NCI-H128 (cell line): ENCODE data around the gene LAMB3.

Experiments
- DNase-seq: peaks from one replicate; lab custom pipeline; 2025; ENCODE audit not compliant: unreplicated experiment; lab: John Stamatoyannopoulos, UW

Gene LAMB3

DNA sequence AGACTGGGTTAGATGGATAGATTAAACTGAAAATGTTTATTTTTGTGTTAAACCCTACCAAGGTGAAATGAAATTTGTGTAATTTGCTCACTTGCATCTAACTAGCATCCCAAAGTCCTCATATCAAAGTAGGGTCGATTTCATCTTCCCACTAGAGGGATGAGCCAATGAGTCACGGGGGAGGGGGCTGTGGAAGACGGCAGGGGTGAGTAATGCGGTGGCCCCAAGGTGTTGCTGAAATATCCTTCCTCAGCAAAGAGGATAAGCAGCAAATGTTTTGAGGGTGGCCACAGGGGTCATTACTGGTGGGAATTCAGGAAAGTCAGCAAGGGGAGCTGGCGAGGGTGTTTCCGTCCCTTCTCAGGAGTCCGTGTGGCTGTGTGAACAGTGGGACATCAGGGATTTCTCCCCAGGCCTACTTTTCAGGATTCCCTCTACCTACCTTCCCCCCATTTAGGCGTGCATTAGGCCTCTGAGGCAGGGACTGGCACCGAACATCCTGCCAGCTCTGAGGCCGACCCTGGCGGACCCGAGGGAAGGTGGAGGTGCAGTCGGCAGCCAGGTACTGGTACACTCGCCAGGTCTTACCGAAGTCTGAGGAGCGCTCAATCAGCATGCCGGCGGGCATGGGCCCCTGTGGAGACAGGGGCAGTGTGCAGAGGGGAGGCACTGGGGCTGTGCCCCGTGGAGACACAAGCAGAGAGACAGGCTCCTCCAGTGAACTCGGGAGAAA is 18.1 kb downstream of the LAMB3 start:
- no peak for DNase-seq

DNA sequence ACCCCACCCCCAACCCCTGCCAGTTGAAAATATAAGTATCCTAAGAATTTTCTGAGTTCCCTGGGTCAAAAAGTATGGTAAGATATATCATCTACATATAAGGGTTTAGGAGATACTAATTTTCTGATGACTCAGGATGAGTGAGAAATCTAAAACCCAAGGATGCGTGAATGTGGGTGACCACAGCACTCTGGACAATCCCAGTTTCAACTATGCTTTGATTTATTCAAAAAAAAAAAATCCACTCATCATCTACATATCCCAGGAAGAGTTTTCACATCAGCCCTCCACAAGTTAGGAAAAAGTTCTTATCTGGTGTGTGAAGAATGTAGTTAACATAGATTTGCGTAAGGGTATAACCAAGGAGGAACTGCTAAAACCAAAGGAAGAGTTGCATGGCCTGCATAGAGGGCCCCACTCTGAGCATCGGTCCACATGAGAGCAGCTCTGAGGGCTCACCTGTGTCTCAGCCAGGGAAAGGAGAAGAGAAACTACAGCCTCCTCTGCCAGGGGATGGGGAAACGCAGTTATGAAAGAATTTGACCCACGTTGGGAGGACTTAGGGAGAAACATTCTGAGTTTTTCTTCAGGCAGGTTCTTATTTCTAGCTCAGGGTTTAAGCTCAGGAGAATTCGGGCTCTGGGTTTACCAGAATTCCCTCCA is 18.8 kb downstream of the LAMB3 start:
- DNase-seq: no peak

DNA sequence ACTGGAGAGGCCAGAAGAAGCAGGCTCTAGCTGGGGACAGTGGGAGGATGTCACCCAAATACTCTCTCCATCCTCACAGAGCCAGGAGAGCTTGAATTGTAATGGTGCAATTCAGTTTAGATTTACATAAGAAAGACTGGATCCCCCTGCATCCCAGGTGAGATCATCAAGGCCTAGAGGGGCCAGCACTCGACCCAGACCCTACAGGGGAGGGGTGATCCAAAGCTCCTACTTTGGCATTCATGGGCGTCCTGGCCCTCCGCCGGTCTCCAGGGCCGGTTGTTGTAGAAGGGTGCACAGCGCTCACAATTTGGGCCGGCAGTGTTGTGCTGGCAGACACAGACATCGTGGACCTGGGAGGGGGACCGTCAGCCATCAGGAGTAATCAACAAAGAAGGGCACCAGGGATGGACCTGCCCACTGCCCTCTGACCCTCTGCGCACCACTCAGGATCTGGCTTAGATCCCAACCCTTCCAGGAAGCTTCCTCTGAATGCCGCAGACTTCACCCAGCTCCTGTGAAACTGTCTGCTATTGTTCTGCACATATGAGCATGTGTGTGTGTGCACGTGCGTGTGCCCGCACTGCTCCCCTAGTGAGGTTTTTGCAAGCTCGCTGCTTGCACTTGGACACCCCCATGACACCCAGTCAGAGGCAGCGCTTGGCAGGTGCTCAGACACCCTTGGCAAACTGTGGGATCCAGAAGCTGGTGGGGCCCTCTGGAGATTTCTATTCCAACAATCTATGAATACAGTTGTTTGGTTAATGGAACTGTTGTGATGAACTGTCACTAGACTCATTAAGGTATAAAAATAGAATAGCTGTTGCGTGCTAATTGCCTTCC is 21.6 kb downstream of the LAMB3 start:
- no peak for DNase-seq

DNA sequence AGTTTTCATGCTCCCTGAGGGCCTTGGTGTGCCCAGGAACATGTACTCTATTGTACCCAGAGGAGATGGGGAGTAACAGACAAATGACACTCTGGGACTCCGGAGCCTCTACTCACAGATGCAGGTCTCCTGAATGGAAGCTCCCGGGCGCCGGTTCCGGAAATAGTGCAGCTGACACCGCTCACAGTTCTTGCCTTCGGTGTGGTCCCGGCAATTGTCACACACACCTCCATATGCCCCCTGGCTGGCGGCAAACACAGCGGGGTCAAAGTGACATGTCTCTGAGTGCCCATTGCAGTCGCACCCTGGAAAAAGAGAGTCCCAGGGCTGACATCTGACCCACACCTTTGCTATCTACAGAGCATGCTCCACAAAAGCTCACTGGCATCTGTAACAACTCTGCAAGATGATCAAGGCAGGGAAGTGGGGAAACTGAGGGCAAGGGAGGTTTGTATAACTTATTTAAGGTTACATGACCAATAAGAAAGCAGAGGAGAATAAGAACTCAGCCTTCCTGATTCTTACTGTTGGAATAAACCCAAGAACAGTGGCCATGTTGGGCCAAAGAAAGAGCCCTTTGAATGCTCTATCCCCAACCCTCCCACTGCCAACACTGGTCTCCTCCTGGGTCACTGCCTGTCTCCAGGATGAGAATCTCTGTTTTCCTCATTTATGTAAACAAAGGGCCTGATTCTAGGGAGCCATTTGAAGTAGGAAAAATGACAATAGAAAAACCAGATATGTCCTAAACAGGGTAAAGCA is 22.4 kb downstream of the LAMB3 start:
- DNase-seq: no peak

DNA sequence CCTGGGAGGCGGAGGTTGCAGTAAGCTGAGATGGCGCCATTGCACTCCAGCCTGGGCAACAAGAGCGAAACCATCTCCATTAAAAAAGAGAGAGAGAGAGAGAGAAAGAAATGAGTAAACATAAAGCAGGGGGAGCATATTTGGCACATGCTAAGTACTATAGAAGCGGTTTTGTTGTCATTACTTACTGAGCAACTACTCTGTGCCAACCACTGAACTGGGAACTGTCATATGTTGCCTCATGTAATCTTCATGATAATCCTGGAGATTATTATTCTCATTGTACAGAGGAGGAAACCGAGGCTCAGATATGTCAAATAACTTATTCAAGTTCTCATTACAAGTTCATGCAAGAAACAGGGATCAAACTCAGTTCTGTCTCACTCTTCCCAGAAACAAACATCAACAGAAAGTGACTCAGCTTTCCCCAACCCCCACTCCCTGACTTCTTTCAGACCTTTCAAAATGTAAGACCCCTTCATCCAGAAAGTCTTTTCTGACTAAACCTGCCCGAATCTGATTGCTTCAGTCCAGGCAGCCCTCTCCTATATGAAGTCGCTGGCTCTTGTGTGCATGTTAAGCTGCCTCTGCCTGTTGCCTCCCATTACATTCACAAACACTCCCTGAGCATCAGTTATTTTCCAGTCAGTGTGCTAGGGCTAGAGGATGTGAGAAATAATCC is 23.5 kb downstream of the LAMB3 start:
- DNase-seq: no peak

DNA sequence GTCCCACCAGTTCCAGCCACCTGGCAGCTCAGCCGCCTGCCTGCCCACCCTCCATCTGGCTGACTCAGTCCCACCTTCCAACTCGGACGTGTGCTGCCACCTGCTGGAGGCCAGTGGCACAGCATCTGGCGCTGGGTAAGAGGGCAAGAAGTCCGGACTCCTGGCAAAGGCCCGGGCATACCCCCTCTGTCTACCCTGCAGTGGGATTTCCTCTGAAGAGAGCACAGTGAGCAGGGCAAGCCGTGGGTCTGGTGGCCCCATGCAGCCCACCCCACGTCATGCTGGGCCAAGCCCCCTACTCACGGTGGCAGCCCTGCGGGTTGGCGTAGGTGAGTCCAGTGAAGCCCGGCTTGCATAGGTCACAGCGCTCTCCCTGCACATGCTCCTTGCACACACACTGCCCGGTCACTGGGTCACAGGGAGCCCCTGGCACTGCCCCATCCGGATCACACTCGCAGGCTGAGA is 24.5 kb downstream of the LAMB3 start:
- peak; percentile 74 for DNase-seq

DNA sequence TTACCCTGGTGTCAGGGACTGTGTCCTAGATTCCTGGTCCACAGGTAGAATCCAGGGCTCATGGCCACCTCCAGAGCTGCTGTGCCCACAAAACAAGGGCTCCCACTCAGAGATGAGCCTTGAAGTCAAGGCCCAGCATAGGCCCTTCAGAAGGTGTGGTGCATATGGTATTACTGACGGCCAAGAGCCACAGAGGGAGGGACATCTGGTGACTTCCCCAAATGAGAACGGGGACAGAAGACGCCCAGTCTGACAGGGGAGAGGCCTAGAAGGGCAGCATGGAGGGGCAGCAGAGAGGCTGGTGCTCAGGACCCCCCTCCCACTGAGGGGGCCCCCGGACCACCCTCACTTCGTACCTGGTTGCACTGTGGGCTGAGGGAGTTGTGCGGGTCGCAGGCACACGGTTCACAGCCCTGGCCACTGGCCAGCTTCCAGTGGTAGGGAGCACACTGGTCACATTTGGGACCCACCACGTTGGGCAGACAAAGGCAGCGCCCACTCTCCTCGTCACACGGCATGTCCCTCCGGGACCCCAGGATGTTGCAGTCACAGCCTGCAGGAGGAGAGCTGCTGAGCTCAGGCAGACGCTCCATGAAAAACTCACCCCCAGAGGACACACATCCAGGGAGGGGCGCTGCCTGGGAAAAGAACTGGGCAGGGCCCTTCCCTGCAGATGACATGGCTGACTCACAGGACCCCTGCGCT is 25.0 kb downstream of the LAMB3 start:
- no peak for DNase-seq

DNA sequence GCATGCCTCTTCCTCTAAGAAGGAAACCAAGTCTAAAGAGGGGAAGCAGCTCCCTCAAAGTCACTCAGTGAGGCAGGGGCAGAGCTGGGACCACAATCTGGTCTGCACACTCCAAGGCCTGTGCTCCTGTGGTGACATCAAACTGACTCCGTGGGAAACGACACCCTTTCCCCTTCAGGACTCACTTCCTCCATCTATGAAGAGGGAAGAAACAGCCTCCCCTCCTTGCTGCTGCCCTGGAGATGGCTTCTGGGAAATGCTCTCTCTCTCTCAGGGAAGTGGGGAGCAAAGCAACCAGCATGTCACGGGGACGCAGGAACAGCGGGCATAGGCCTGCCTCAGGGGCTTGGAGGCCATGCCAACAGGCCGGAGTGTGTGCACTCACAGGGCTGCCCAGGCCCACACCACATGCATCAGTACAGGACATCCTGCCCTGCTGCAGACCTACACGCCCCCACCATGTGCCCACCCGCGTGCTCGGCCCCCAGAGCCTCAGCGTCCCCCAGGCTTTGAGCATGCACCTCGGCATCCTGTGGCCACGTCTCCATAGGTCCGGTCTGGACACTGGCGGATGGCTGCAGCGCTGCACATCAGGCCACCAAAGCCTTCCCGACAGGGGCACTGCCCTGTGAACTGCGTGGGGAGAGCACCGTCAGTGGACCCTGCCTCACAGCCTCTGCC is 25.7 kb downstream of the LAMB3 start:
- no peak for DNase-seq

DNA sequence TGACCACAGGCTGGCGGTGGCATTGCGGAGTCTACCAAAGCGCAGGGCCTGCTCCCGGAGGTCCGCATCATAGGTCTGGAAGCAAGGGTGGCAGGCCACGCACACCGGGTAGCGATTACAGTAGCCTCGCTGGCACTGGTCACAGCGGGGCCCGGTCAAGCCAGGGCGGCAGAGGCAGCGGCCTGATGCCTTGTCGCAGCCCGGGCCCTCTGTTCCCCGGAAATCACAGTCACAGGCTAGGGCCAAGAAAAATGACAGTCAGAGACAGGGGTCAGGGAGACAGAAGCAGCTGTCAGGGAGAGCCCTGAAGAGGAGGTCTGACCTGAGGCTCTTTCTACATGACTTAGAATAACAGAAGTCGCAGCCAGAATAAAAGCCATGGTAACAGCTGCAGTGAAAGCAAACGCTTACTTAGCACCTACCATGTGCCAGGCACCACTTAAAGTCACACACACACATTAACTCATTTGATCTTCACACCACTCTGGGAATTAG is 26.4 kb downstream of the LAMB3 start:
- DNase-seq: no peak

DNA sequence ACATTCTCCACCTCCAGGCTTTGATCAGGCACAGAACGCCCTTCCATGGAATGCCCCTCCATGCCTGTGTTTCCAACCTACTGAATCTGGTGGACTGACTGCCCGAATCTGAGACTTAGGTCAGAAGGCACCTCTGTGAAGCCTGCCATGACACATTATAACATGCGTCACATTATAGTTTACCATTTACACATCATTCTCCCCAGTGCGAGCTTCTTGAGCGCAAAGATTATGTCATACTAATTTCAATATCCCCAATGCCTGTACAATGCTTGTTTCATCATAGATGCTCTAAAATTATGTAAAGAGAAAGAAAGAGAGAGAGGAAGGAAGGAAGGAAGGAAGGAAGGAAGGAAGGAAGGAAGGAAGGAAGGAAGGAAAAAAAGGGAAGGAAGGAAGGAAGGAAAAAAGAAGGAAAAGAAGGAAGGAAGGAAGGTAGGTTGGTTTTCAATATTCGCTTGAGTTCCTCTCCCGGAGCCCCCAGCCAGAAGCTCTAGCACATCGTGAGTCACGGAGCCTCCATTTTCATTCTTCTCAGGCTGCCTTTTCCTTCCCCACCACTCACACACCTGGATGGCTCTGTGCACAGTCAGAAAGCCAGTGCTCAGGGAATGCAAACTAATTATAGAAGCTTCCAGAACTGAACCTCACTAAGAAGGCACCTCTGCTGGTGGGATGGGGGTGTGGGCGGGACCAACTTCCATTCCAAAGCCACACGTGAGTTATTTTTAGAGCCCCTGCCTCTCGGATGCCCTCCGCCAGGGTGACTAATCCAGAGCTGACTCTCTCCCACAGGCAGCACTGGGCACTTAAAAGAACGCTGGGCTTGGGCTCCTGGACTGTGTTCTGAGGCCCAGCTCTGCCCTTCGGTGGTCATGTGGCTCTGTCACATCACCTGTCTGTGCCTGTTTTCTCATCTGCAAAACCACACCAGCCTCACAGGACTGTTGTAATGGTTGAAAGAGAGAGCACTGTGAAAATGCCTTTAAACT is 27.4 kb downstream of the LAMB3 start:
- no peak for DNase-seq

DNA sequence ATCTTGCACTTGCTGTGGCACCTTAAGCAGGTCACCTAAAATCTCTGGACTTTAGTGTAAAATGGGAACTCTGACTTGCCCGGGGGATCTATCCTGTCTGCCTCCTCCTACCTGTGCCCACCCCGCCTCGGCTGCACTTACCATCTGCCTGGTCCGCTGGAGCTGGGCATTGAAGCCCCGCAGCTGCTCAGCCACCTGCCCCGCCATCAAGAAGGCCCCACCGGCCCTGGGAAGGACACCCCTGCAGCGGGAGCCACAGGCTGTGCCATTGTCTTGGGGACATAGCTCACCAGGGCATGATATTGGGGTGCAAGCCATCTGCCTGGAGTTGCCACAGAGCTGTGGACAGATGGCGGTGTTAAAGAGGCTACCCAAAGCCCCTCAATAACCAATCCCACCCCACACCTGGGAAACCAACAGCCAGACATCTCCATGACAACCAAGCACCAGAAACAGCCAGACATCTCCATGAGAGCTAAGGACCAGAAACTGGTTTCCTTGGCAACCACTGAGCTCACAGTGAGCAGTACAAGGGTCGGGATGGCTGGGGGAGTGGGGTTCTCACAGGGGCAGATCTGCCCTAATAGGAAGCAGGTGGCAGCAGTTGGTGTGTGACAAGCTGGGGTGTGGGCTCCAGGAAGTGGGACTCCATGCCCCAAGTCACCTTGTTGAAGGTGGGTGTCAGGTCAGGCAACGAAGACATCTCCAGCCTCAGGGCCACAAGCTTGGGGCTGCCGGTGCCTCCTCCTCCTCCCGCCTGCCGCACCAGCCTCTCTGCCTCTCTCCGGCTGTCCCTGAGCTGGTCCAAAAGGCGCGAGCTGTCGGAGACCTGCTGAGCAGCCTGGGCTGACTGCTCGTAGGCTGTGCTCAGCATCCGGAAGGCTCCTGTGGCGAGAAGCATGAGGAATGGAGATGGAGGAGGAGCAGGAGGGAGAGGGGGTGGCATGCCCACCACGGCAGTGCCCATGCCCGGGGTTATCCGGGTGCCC is 29.1 kb downstream of the LAMB3 start:
- DNase-seq: no peak

DNA sequence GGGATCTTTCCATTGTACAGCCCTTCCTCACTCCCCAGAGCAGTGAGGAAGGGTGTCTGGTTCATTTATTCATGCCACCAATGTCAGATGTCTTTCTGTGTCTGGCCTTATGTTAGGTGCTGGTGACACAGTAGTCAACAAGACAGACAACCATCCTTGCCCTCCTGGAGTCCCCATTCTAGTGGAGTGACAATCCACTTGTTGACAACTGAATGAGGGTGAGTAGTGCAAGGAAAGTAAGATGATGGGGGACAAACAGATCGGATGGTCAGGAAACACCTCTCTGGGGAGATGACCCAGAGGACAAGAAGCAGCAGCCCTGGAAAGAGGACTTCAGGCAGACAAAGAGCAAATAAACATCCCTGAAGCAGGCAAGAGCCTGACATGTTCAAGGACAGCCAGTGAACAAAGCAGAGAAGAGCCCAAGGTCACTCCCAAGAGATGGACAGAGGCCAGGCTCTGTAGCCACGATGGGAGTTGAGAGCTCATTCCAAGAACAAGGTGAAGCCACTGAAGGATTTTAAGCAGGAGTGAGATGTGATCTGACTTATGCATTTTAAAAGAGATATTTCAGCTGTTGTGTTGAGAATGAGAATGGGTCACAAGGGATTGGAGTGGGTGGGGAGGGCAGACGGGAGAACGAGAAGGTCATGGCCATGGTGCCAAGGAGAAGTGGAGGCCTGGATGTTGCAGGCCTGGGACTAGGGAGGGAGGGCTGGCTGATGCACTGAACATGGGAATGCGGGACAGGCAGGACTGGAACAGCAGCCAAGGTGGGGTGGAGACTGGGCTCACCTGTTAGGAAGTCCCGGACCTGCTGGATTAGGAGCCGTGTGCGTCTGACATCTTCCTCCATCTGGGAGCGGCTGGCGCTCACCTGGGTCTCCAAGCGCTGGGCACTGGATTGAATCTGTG is 30.2 kb downstream of the LAMB3 start:
- DNase-seq: no peak

DNA sequence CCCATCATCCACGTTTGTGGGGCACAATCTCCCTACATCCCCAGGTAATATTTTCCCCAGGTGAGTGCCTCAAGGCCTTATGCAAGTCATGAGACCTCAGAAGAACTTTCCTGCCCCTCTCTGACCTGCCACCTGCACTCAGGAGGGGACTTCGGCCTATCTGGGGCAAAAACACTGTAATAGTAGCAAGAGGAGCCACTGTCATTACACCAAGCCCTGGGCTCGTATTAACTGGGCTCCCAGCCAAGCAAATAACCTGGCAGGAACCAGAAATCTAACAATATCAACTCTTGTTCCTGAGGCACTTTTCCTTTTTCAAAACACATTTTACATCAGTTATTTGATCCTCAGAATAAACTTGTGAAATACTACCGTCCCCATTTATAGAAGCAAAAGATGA is 30.9 kb downstream of the LAMB3 start:
- DNase-seq: no peak

DNA sequence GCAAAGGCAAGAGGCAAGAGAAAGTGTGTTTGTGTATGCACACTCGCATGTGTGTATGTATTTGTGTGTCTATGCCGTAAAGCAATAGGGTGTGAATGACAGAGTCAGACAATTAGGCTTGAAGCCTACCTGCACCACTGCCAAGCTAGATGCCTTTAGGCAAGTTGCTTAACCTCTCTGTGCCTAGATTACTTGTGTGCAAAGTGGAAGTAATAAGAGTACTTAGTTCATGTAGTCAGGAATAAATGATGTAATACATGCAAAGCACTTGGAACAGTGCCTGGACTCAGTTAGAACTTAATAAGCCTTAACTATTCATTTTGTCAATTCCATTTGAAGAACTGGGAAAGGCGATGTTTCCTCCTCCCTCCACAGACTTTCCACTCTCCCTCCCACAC is 31.7 kb downstream of the LAMB3 start:
- no peak for DNase-seq

DNA sequence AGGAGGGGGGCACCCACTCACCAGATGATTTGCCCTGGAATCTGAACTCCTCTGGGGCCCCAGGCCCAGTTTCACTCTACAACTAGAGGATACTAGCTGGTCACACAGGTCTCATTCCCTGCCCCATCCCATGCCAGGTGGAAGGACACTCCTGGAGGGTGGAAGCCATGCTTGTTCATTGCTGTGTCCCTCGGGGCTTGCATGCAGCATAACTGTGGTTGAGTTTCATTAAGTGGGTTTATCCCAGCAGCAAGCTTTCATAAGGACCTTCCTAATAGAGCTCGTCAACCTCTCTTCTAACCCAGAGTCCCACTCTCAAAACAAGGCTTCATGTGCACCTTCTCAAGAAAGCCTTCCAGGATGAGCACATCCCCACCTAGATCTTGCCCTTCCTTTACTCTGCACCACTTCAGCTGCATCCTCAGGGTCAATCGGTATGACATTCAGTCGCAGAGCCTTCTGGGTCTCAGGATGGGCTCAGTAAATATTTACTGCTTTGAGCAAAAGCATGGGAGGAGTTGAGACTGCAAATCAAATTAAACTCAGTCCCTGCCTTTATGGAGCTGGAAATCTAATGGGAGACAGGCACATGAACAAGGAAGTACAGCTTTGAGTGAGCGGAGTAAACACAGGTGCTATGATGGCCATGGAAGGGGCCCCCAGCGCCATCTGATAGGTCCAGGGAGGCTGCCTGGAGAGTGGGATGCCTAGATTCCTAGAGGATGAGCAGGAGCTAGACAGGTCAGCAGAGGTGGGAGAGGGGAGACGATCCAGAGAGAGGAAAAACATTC is 32.3 kb downstream of the LAMB3 start:
- no peak for DNase-seq
